HepG2 (cell line): ENCODE data around the gene TM4SF1. TPM values are rescaled to one million over a fixed set of nuclear protein-coding genes. Genes with fewer than 3 reads are reported as not detected.

Experiments
- DR1 ChIP-seq: sonication (generic); formaldehyde crosslinking; IDR thresholded peaks from 2 replicates; pipeline ENCODE4 v1.8.0; 2021; ENCODE audit warnings: mild to moderate bottlenecking, missing genetic modification reagents, inconsistent platforms
- EHMT2 ChIP-seq: fragments of 200-600 bp; sonication (generic); IDR thresholded peaks from 2 replicates; pipeline ENCODE4 v1.7.0; 2017; ENCODE audit warnings: antibody characterized with exemption, low read depth, low read length, borderline replicate concordance
- ELF3 ChIP-seq: IDR thresholded peaks from 2 replicates; pipeline ENCODE4 v1.6.1; 2016; ENCODE audit warnings: missing genetic modification reagents, missing compliant biosample characterization
- ETV5 ChIP-seq: IDR thresholded peaks from 2 replicates; pipeline ENCODE4 v1.6.1; 2018; ENCODE audit warnings: missing biosample characterization, missing genetic modification reagents, inconsistent platforms, borderline replicate concordance
- MED13 ChIP-seq: sonication (generic); formaldehyde crosslinking; IDR thresholded peaks from 2 replicates; pipeline ENCODE4 v1.5.0; 2020; ENCODE audit warnings: missing genetic modification reagents
- PHF21A ChIP-seq: sonication (generic); formaldehyde crosslinking; IDR thresholded peaks from 2 replicates; pipeline ENCODE4 v1.5.0; 2020; ENCODE audit warnings: mild to moderate bottlenecking, missing genetic modification reagents
- POLR2AphosphoS5 ChIP-seq: IDR thresholded peaks from 2 replicates; pipeline ENCODE4 v1.6.1; 2012; ENCODE audit warnings: low read depth, low read length
- SIX1 ChIP-seq: sonication (generic); formaldehyde crosslinking; IDR thresholded peaks from 2 replicates; pipeline ENCODE4 v1.4.0; 2020; ENCODE audit warnings: missing genetic modification reagents, borderline replicate concordance
- SNAI1 ChIP-seq: sonication (generic); formaldehyde crosslinking; IDR thresholded peaks from 2 replicates; pipeline ENCODE4 v1.5.0; 2020; ENCODE audit warnings: mild to moderate bottlenecking, missing genetic modification reagents, borderline replicate concordance
- TCF7L2 ChIP-seq: IDR thresholded peaks from 2 replicates; pipeline ENCODE4 v1.6.1; 2011; ENCODE audit warnings: mild to moderate bottlenecking, low read depth, low read length, moderate library complexity
- THAP11 ChIP-seq: IDR thresholded peaks from 2 replicates; pipeline ENCODE4 v1.6.1; 2016; ENCODE audit warnings: missing biosample characterization, missing genetic modification reagents
- ZEB1 ChIP-seq: IDR thresholded peaks from 2 replicates; pipeline ENCODE4 v1.6.1; 2012; ENCODE audit warnings: mild to moderate bottlenecking, low read depth, inconsistent platforms; ENCODE audit not compliant: insufficient replicate concordance
- ZNF10 ChIP-seq: sonication (generic); formaldehyde crosslinking; IDR thresholded peaks from 2 replicates; pipeline ENCODE4 v1.4.0; 2020; ENCODE audit warnings: mild to moderate bottlenecking, low read depth, missing genetic modification reagents, borderline replicate concordance
- ZNF652 ChIP-seq: IDR thresholded peaks from 2 replicates; pipeline ENCODE4 v1.6.1; 2016; ENCODE audit warnings: low read depth, borderline replicate concordance
- polyA plus RNA-seq, 8 experiments: library from polyadenylated mRNA; depleted of rRNA in 3 of 8; stranded (reverse) in 7 of 8; unstranded in 1 of 8; fragments of >200 nt; fragmentation: Illumina TruSeq in 4 of 8; extraction: Trizol in 4 of 8; gene quantifications; 2 replicates each; pipeline versions ENCODE4 v1.2.1 to v1.2.3, GENCODE V29; 2011 to 2016; ENCODE audit warnings: low read depth in 4 of 8, missing spikeins in 1 of 8, mixed read lengths in 1 of 8; ENCODE audit not compliant: insufficient read depth in 1 of 8
- total RNA-seq, 5 experiments: library from RNA; depleted of rRNA; stranded (reverse); fragments of >200 nt; fragmentation: Illumina TruSeq; extraction: Trizol; gene quantifications; 2 replicates each; pipeline ENCODE4 v1.2.3, GENCODE V29; 2016; ENCODE audit warnings: low read depth in 1 of 5
- TF ChIP-seq, protein P1 (sequence below): sonication (generic); formaldehyde crosslinking; IDR thresholded peaks from 2 replicates; pipeline ENCODE4 v1.4.0; 2020; ENCODE audit warnings: missing genetic modification reagents, borderline replicate concordance
- TF ChIP-seq, protein P2 (sequence below): sonication (generic); formaldehyde crosslinking; IDR thresholded peaks from 2 replicates; pipeline ENCODE4 v1.4.0; 2020; ENCODE audit warnings: missing genetic modification reagents
- TF ChIP-seq, protein P3 (sequence below): sonication (generic); formaldehyde crosslinking; IDR thresholded peaks from 2 replicates; pipeline ENCODE4 v1.5.1; 2020; ENCODE audit warnings: missing genetic modification reagents, mild to moderate bottlenecking, borderline replicate concordance
- TF ChIP-seq, protein P4 (sequence below): sonication (generic); formaldehyde crosslinking; IDR thresholded peaks from 2 replicates; pipeline ENCODE4 v1.5.1; 2020; ENCODE audit warnings: missing genetic modification reagents, mild to moderate bottlenecking, borderline replicate concordance

Gene TM4SF1
- total and polyA plus RNA-seq, 2 of the 13 experiments (the other 11 are each of a cell fraction or from before 2014, with no cell fraction given): 431 to 1,359 TPM

DNA sequence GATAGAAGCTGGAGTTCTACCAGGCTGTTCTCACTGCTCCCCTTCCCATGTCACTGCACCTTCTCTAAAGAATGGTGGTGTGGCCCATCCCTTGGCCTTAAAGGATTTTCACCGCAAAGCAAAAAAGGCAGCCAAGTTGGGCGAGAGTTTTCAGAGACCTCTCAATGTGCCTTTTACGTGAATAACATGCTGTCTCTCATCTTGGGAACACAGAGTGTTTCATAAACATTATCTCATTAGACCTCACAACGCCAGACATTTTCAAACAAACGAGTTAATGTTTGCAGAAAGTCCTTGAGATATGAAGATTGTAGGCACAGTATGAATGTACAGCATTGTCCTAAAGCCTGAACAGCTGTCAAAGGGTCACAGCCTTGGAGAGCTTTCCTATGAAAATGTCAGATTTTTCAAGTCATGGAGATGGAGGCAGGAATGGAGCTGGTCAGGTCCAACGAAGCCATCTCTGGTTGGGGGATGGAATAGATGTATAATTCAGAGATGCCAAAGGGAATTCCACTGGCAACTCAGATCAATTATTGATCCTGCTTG, 21.3 kb downstream of the TM4SF1 start (continued):
- TF ChIP-seq TCF7L2: no peak
- TF ChIP-seq POLR2AphosphoS5: peak; percentile 59
- TF ChIP-seq EHMT2: 0 out of 2 replicates have a peak, but pooled peaks have one; percentile 89
- TF ChIP-seq, protein P1, sequence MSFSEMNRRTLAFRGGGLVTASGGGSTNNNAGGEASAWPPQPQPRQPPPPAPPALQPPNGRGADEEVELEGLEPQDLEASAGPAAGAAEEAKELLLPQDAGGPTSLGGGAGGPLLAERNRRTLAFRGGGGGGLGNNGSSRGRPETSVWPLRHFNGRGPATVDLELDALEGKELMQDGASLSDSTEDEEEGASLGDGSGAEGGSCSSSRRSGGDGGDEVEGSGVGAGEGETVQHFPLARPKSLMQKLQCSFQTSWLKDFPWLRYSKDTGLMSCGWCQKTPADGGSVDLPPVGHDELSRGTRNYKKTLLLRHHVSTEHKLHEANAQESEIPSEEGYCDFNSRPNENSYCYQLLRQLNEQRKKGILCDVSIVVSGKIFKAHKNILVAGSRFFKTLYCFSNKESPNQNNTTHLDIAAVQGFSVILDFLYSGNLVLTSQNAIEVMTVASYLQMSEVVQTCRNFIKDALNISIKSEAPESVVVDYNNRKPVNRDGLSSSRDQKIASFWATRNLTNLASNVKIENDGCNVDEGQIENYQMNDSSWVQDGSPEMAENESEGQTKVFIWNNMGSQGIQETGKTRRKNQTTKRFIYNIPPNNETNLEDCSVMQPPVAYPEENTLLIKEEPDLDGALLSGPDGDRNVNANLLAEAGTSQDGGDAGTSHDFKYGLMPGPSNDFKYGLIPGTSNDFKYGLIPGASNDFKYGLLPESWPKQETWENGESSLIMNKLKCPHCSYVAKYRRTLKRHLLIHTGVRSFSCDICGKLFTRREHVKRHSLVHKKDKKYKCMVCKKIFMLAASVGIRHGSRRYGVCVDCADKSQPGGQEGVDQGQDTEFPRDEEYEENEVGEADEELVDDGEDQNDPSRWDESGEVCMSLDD: 0 out of 2 replicates have a peak, but pooled peaks have one; percentile 40
- TF ChIP-seq DR1 (CRISPR knock-in tag): no peak
- TF ChIP-seq SNAI1 (CRISPR knock-in tag): no peak
- peak; percentile 77; the same call in 1 of the 2 replicates for TF ChIP-seq PHF21A (CRISPR knock-in tag)
- TF ChIP-seq THAP11: peak; percentile 54; the same call in 1 of the 2 replicates
- TF ChIP-seq ELF3 (CRISPR knock-in tag): peak; percentile 67; the same call in 1 of the 2 replicates
- TF ChIP-seq, protein P2, sequence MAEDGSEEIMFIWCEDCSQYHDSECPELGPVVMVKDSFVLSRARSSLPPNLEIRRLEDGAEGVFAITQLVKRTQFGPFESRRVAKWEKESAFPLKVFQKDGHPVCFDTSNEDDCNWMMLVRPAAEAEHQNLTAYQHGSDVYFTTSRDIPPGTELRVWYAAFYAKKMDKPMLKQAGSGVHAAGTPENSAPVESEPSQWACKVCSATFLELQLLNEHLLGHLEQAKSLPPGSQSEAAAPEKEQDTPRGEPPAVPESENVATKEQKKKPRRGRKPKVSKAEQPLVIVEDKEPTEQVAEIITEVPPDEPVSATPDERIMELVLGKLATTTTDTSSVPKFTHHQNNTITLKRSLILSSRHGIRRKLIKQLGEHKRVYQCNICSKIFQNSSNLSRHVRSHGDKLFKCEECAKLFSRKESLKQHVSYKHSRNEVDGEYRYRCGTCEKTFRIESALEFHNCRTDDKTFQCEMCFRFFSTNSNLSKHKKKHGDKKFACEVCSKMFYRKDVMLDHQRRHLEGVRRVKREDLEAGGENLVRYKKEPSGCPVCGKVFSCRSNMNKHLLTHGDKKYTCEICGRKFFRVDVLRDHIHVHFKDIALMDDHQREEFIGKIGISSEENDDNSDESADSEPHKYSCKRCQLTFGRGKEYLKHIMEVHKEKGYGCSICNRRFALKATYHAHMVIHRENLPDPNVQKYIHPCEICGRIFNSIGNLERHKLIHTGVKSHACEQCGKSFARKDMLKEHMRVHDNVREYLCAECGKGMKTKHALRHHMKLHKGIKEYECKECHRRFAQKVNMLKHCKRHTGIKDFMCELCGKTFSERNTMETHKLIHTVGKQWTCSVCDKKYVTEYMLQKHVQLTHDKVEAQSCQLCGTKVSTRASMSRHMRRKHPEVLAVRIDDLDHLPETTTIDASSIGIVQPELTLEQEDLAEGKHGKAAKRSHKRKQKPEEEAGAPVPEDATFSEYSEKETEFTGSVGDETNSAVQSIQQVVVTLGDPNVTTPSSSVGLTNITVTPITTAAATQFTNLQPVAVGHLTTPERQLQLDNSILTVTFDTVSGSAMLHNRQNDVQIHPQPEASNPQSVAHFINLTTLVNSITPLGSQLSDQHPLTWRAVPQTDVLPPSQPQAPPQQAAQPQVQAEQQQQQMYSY (CRISPR knock-in tag): peak; percentile 99
- TF ChIP-seq, protein P3, sequence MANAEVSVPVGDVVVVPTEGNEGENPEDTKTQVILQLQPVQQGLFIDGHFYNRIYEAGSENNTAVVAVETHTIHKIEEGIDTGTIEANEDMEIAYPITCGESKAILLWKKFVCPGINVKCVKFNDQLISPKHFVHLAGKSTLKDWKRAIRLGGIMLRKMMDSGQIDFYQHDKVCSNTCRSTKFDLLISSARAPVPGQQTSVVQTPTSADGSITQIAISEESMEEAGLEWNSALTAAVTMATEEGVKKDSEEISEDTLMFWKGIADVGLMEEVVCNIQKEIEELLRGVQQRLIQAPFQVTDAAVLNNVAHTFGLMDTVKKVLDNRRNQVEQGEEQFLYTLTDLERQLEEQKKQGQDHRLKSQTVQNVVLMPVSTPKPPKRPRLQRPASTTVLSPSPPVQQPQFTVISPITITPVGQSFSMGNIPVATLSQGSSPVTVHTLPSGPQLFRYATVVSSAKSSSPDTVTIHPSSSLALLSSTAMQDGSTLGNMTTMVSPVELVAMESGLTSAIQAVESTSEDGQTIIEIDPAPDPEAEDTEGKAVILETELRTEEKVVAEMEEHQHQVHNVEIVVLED: peak; percentile 48; the same call in 1 of the 2 replicates
- TF ChIP-seq, protein P4, sequence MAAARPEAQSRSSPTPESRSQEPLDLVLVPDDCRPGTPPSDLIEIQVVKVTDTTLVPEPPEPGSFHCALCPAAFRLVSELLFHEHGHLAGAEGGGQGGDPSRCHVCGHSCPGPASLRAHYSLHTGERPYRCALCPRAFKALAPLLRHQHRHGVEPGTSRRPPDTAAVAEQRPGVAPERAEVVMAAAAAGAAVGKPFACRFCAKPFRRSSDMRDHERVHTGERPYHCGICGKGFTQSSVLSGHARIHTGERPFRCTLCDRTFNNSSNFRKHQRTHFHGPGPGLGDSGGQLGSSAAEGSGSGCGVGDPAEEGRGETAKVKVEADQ (CRISPR knock-in tag): peak; percentile 42; the same call in 1 of the 2 replicates
- TF ChIP-seq SIX1 (CRISPR knock-in tag): peak; percentile 32; the same call in 1 of the 2 replicates
- peak; percentile 59; the same call in 1 of the 2 replicates for TF ChIP-seq ETV5 (CRISPR knock-in tag)
- no peak for TF ChIP-seq ZNF10 (CRISPR knock-in tag)
- peak; percentile 45 for TF ChIP-seq ZEB1
- peak; percentile 81 for TF ChIP-seq MED13
- TF ChIP-seq ZNF652 (CRISPR knock-in tag): peak; percentile 56; the same call in 1 of the 2 replicates
